SHP77 (cell line): ENCODE measurements around the gene MINDY4.

Experiments
- DNase-seq, 2 experiments: peaks; one replicate each; lab custom pipeline; 2025; lab: John Stamatoyannopoulos, UW

Gene MINDY4

GRCh38 chr7:30852744-30853288, 81.6 kb downstream of the MINDY4 start:
- no peak for DNase-seq

DNA sequence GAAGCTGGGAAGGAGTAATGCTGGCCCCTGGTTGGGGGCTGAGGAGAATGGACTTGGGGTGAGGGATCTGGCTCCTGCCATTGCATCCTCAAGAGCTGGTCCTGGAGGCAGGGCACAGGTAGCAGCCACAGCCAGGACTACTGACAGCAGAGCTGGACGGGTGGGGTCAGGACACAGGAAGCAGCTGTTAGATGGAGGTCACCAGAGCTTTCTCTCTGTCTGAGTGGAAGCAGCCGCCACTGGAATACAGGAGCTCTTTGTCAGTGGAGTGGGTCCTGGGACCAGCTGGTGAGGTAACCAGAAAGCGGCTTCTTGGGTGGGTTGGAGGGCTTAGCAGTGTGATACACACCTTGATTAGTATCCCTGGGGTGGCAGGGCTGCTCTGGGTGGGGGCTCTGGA, 82.4 kb downstream of the MINDY4 start:
- no peak for DNase-seq

GRCh38 chr7:30855936-30856335, 84.7 kb downstream of the MINDY4 start:
- DNase-seq, result no peak

GRCh38 chr7:30858576-30858975, 87.4 kb downstream of the MINDY4 start:
- DNase-seq, result no peak

GRCh38 chr7:30859202-30859939, 88.2 kb downstream of the MINDY4 start:
- no peak for DNase-seq

DNA sequence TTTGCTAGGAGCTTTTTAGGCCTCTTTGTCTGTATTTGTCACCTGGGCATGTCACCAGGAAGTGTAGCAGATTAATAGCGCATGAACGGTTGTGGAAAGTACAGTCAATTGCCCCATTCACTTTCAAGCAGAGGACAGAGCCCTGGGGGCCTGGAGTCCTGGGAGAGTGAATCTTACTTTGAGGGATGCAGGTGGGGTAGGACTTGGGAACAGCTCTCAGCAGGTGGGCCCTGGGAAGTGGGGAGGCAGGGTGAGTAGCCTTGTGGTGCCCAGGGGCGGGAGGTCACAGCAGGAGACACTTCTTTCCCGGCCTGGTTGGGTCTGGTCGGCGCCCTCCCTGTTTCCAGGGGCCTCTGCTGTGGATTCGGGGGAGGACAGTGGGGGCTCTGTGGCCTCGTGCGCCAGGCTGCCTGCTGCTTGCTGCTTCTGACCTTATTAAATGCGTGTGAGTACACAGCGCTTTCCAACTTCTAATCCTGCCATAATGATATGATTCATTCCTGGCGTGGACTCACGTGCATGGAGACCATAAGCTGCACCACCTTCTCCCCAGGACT, 88.8 kb downstream of the MINDY4 start:
- DNase-seq, result no peak

GRCh38 chr7:30861612-30862011, 90.4 kb downstream of the MINDY4 start:
- DNase-seq, result no peak

DNA sequence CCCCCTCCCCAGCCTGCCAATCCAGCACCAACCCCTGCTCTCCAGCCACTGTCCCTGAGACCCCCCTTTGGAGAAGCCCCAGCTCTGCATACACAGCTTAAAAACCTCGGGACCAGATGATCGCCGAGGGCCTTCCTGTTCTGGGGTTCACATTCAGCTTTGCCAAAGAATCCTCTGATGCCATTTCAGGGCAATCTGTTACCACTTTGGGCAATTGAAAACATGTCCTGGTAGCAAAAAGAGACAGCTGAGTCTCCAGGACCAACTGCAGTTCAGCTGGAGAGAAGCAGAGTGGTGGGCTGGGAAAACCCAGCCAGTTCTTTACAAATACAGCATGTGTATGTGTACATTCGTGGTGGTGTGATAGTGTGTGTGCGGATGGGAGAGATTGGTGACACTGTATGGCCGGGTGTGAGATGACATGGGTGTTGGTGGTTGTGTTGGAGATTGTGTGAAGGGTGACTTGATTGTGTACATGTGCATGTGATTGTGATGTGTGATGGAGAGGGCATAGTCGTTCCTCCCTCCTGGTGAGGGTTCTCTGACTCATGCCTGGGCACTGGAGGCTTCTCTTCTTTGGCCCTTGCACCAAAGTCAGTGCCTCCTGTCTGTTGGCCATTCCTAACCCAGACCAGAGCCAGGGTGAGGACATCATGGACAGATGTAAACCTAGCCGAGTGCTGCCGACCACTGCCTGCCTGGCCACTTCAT, 91.9 kb downstream of the MINDY4 start:
- DNase-seq, result no peak

GRCh38 chr7:30863706-30864035, 92.5 kb downstream of the MINDY4 start:
- no peak for DNase-seq

DNA sequence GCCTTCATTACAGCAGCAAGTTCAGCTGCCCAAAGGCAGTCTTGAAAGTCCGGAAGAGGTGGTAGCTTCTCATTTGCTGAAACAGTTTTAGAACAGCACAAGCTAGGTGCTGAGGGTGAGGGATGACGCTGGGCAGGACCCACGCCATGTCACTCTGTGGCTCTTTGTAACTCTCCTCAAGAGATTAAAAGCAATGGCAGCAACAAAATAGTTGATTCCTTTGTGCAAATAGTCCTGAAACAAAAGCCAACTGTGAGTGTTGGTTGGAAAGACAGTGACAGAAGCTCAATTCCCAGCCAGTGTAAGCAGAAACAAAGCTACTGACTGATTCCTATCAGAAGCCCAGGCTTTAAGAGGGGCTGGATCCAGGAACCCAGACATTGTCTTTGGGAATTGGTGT, 92.9 kb downstream of the MINDY4 start:
- DNase-seq, result no peak

GRCh38 chr7:30865076-30865475, 93.9 kb downstream of the MINDY4 start:
- no peak for DNase-seq

- no peak for DNase-seq
Measured at GRCh38 chr7:30865821-30866220, 94.6 kb downstream of the MINDY4 start.

GRCh38 chr7:30866939-30867338, 95.7 kb downstream of the MINDY4 start:
- no peak for DNase-seq

DNA sequence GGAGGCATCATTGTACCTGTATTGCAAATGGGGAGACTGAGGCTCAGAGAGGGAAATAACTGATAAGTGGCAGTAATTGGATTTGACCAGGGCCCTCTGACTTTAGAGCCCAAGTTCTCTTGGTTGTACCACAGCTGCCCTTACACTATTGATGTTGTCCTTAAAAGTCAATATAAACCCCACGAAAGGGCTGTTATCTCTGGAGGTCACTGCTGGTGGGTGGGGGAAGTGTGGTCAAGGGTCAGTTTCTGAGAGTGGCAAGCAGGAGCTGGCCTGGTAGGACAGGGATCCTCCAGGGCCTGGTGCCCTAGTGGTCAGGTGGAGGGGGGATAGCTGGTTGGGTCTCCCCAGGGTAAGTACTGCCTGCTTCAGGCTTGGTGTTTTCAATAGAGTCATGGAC, 96.3 kb downstream of the MINDY4 start:
- DNase-seq, result no peak

DNA sequence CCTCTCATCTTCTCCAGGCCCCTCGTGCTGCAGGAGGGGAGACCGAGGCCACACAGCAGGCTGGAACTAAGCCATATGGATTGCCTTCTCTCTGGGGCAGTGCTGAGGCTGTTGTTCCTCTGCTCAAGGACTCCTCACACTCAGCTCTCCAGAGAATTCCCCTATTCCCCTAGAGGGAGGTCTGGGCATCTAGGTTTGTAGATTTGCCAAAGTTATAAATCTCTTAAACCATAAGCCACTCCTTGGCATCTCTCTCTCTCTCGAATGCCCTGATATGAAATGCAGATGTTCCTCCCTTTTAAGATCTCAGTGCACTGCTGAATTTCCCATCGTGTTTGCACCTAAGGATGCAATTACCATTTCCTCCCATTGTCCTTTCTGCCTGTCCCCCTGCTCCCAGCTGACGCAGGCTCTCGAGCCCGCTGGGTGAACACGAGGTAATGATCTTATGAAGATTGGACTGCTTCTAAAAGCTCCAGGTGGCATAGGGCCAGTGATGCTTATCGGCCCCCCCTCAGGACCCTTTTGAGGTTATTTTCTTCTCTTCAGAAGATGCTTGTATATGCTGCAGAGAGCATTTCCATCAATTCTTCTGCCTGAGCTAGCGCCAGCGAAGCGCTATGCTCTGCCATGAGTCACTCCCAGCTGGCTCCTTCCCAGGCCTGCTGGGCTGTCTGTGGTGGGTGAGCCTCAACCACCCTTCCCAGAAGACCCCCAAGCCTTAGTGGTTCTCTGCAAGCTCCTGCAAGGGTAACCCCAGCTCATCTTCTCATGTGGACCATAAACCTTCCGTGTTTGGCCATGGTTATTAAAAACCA, 98.8 kb downstream of the MINDY4 start:
- no peak for DNase-seq

- DNase-seq, result no peak
Measured at GRCh38 chr7:30870821-30871518, 99.8 kb downstream of the MINDY4 start.

- no peak for DNase-seq
Measured at GRCh38 chr7:30871655-30872054, 100.4 kb downstream of the MINDY4 start.

DNA sequence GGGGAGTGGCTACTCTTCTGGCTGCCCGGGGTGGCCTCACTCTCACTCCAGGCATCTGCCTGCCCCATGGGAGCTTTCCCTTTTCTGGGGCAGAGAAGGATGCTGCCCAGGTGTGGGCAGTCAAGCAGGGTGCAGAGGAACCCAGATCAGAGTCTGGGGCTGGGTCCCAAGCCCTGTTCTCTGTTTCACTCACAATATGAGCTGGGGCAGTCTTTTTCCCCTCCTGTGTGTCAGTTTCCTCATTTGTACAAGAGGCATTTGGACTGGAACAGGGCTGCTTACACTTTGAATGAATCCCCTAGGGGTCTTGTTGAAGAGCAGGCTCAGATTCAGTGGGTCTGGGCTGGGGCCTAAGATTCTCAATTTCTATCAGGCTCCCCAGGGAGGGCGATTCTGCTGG, 102.0 kb downstream of the MINDY4 start:
- DNase-seq, result no peak

DNA sequence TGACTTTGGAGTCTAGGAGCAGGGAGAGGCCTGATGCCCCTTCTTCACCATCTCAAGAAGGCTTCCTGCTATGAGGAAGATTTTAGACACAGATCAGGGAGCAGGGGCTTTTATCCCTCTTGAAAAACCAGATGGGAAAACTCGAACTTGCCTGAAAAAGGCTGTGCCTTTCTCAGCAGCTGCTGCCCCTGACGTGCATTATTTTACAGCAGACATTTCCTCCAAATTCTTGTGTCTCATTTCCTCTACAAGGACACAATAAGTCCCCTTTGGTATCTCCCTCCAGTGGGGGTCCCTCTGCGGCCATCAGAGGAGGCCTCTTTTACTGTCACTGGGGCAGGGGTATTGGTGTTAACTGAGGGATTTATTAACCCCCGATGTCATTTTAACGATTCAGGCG, 102.4 kb downstream of the MINDY4 start:
- DNase-seq, result no peak

GRCh38 chr7:30874656-30875302, 103.6 kb downstream of the MINDY4 start:
- no peak for DNase-seq
